HepG2 (cell line): ENCODE measurements around the gene IGIP. TPM values are rescaled to one million over a fixed set of nuclear protein-coding genes. Genes with fewer than 3 reads are reported as not detected.

Experiments
- BCLAF1 ChIP-seq: fragments of 450-650 bp; IDR thresholded peaks from 2 replicates; pipeline ENCODE4 v1.6.1; 2017; ENCODE audit warnings: mild to moderate bottlenecking
- BORCS8-MEF2B ChIP-seq: sonication (generic); formaldehyde crosslinking; IDR thresholded peaks from 2 replicates; pipeline ENCODE4 v1.8.0; 2022; ENCODE audit warnings: mild to moderate bottlenecking, missing genetic modification reagents
- ELF1 ChIP-seq: sonication (generic); formaldehyde crosslinking; IDR thresholded peaks from 2 replicates; pipeline ENCODE4 v1.4.0; 2020; ENCODE audit warnings: missing genetic modification reagents
- KMT2A ChIP-seq: sonication (generic); formaldehyde crosslinking; IDR thresholded peaks from 2 replicates; pipeline ENCODE4 v1.4.0; 2020; ENCODE audit warnings: missing genetic modification reagents
- MEIS1 ChIP-seq: sonication (generic); formaldehyde crosslinking; IDR thresholded peaks from 2 replicates; pipeline ENCODE4 v1.9.0; 2021; ENCODE audit warnings: mild to moderate bottlenecking, missing genetic modification reagents, moderate library complexity, borderline replicate concordance
- POLR2AphosphoS5 ChIP-seq: IDR thresholded peaks from 2 replicates; pipeline ENCODE4 v1.6.1; 2012; ENCODE audit warnings: low read depth, low read length
- SP140L ChIP-seq: sonication (generic); formaldehyde crosslinking; IDR thresholded peaks from 2 replicates; pipeline ENCODE4 v1.4.0; 2020; ENCODE audit warnings: missing genetic modification reagents, borderline replicate concordance
- ZBTB20 ChIP-seq: sonication (generic); formaldehyde crosslinking; IDR thresholded peaks from 2 replicates; pipeline ENCODE4 v1.8.1; 2023; ENCODE audit warnings: missing genetic modification reagents, low read depth, mild to moderate bottlenecking, borderline replicate concordance
- ZNF331 ChIP-seq: sonication (generic); formaldehyde crosslinking; IDR thresholded peaks from 2 replicates; pipeline ENCODE4 v1.4.0; 2020; ENCODE audit warnings: missing genetic modification reagents
- ZNF432 ChIP-seq: sonication (generic); formaldehyde crosslinking; IDR thresholded peaks from 2 replicates; pipeline ENCODE4 v1.5.0; 2020; ENCODE audit warnings: missing genetic modification reagents, mild to moderate bottlenecking, borderline replicate concordance
- ZNF501 ChIP-seq: sonication (generic); formaldehyde crosslinking; IDR thresholded peaks from 2 replicates; pipeline ENCODE4 v1.5.1; 2020; ENCODE audit warnings: mild to moderate bottlenecking, moderate library complexity, missing genetic modification reagents
- ZNF609 ChIP-seq: sonication (generic); formaldehyde crosslinking; IDR thresholded peaks from 2 replicates; pipeline ENCODE4 v1.4.0; 2020; ENCODE audit warnings: mild to moderate bottlenecking, missing genetic modification reagents, borderline replicate concordance
- ZNF614 ChIP-seq: IDR thresholded peaks from 2 replicates; pipeline ENCODE4 v1.6.1; 2018; ENCODE audit warnings: missing biosample characterization, missing genetic modification reagents, inconsistent platforms, borderline replicate concordance
- ZNF691 ChIP-seq: sonication (generic); formaldehyde crosslinking; IDR thresholded peaks from 2 replicates; pipeline ENCODE4 v1.4.0; 2020; ENCODE audit warnings: missing genetic modification reagents, low read depth, mild to moderate bottlenecking, borderline replicate concordance
- ZNF780A ChIP-seq: sonication (generic); formaldehyde crosslinking; IDR thresholded peaks from 2 replicates; pipeline ENCODE4 v1.8.0; 2022; ENCODE audit warnings: mild to moderate bottlenecking, missing genetic modification reagents, moderate library complexity
- ZNF850 ChIP-seq: sonication (generic); formaldehyde crosslinking; conservative IDR thresholded peaks from 2 replicates; pipeline ENCODE4 v1.9.0; 2021; ENCODE audit warnings: mild to moderate bottlenecking, missing genetic modification reagents
- ZSCAN22 ChIP-seq: sonication (generic); formaldehyde crosslinking; IDR thresholded peaks from 2 replicates; pipeline ENCODE4 v1.4.0; 2020; ENCODE audit warnings: mild to moderate bottlenecking, missing genetic modification reagents
- polyA plus RNA-seq, 8 experiments: library from polyadenylated mRNA; depleted of rRNA in 3 of 8; stranded (reverse) in 7 of 8; unstranded in 1 of 8; fragments of >200 nt; fragmentation: Illumina TruSeq in 4 of 8; extraction: Trizol in 4 of 8; gene quantifications; 2 replicates each; pipeline versions ENCODE4 v1.2.1 to v1.2.3, GENCODE V29; 2011 to 2016; ENCODE audit warnings: low read depth in 4 of 8, missing spikeins in 1 of 8, mixed read lengths in 1 of 8; ENCODE audit not compliant: insufficient read depth in 1 of 8
- total RNA-seq, 5 experiments: library from RNA; depleted of rRNA; stranded (reverse); fragments of >200 nt; fragmentation: Illumina TruSeq; extraction: Trizol; gene quantifications; 2 replicates each; pipeline ENCODE4 v1.2.3, GENCODE V29; 2016; ENCODE audit warnings: low read depth in 1 of 5
- TF ChIP-seq, protein P1 (sequence below): sonication (generic); formaldehyde crosslinking; IDR thresholded peaks from 2 replicates; pipeline ENCODE4 v1.5.0; 2020; ENCODE audit warnings: missing genetic modification reagents

The IGIP gene
- total and polyA plus RNA-seq, 2 of the 13 experiments (the other 11 are each of a cell fraction or from before 2014, with no cell fraction given), result 1.7 to 2.1 TPM

DNA sequence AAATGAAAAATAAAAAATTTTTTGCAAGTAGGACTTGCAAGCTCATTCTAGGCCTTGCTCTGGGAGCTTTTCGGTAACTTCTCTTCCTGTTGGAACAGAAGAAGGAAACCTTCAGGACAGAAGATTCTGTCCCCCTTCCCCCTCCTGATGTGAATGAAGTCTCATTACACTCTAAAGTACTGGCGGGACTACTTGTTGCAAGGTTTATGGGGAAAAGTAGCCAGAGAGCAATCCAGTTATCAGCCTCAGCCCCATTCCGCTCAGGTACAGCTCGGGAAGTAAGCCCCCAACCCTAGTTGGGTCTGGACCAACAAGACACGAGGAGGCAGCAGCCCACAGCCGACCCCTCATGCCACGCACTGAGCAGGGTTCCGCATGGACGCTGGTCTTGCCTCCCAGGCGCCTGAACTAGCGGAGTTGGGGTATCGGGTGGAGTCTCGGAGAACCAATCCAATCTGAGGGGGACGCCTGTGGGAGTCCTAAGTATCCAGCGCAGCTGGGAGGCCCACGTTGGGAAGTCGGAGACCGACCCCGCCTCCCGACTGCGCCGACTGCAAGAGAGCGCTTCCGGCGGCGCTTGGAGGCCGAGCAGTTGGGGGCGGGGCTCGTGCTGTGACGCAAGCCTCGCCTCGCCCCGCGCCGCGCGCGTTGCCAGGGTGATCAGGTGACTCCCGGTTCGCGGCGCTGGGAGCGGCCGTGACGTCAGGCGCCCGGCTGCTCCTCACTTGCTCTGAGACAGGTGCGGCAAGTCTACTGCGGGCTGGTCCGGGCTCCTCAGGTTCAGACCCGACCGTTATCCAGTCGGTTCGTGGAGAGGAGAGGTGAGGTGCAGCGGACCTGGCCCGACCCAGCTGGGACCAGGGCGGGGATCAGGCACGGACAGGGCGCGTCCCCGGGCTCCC, 49.0 kb downstream of the IGIP start, which contains the start of gene CYSTM1 (continued):
- no peak for TF ChIP-seq ELF1 (CRISPR knock-in tag)
- TF ChIP-seq ZNF432 (CRISPR knock-in tag), result no peak
- TF ChIP-seq POLR2AphosphoS5, result peak; percentile 88
- peak; percentile 29; the same call in 1 of the 2 replicates for TF ChIP-seq KMT2A
- peak; percentile 81 for TF ChIP-seq ZNF501 (CRISPR knock-in tag)
- no peak for TF ChIP-seq ZNF780A (CRISPR knock-in tag)
- TF ChIP-seq ZNF609 (CRISPR knock-in tag), result peak; percentile 15; the same call in 1 of the 2 replicates
- TF ChIP-seq, protein P1, sequence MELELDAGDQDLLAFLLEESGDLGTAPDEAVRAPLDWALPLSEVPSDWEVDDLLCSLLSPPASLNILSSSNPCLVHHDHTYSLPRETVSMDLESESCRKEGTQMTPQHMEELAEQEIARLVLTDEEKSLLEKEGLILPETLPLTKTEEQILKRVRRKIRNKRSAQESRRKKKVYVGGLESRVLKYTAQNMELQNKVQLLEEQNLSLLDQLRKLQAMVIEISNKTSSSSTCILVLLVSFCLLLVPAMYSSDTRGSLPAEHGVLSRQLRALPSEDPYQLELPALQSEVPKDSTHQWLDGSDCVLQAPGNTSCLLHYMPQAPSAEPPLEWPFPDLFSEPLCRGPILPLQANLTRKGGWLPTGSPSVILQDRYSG, result no peak
- TF ChIP-seq MEIS1 (CRISPR knock-in tag), result no peak
- TF ChIP-seq ZNF614 (CRISPR knock-in tag), result no peak; the same call in 1 of the 2 replicates
- no peak for TF ChIP-seq ZBTB20 (CRISPR knock-in tag)
- no peak for TF ChIP-seq ZSCAN22 (CRISPR knock-in tag)
- no peak for TF ChIP-seq ZNF331 (CRISPR knock-in tag)
- TF ChIP-seq SP140L (CRISPR knock-in tag), result no peak
- TF ChIP-seq ZNF691, result 0 out of 2 replicates have a peak, but pooled peaks have one; percentile 18
- peak; percentile 64; the same call in 1 of the 2 replicates for TF ChIP-seq BORCS8-MEF2B (CRISPR knock-in tag)
- TF ChIP-seq BCLAF1, result no peak
- no peak for TF ChIP-seq ZNF850 (CRISPR knock-in tag)
